HG03520 (cell line): Measurements from ENCODE around the gene THAP4.

Experiments
- ATAC-seq: cut with Tn5 transposase; IDR thresholded peaks from one replicate; pipeline ENCODE4 v1.9.1; 2021; ENCODE audit warnings: mild to moderate bottlenecking, moderate library complexity; ENCODE audit not compliant: unreplicated experiment

Gene THAP4

GRCh38 chr2:241551599-241551997 lies 85.4 kb downstream of the THAP4 start:
- ATAC-seq, result no peak

- ATAC-seq, result no peak
Measured at GRCh38 chr2:241550616-241551580, 86.1 kb downstream of the THAP4 start.

GRCh38 chr2:241548451-241548835 lies 88.5 kb downstream of the THAP4 start:
- ATAC-seq, result no peak

GRCh38 chr2:241547781-241548450 lies 89.0 kb downstream of the THAP4 start:
- no peak for ATAC-seq

GRCh38 chr2:241546771-241547498 lies 90.0 kb downstream of the THAP4 start:
- no peak for ATAC-seq

- no peak for ATAC-seq
Measured at GRCh38 chr2:241545523-241546473, 91.2 kb downstream of the THAP4 start.

- ATAC-seq, result no peak
Measured at GRCh38 chr2:241545106-241545505, 91.9 kb downstream of the THAP4 start.

GRCh38 chr2:241542278-241542605 lies 94.7 kb downstream of the THAP4 start:
- ATAC-seq, result no peak

- ATAC-seq, result no peak
Measured at GRCh38 chr2:241541564-241542277, 95.2 kb downstream of the THAP4 start.

GRCh38 chr2:241540771-241541561 lies 96.0 kb downstream of the THAP4 start:
- ATAC-seq, result no peak

- no peak for ATAC-seq
Measured at GRCh38 chr2:241540401-241540770, 96.6 kb downstream of the THAP4 start.

GRCh38 chr2:241539616-241540374 lies 97.2 kb downstream of the THAP4 start:
- ATAC-seq, result no peak

- ATAC-seq, result no peak
Measured at GRCh38 chr2:241538838-241539615, 97.9 kb downstream of the THAP4 start.

GRCh38 chr2:241535871-241536655 lies 100.9 kb downstream of the THAP4 start:
- no peak for ATAC-seq

GRCh38 chr2:241534701-241535375 lies 102.1 kb downstream of the THAP4 start:
- no peak for ATAC-seq
